CD4-positive, alpha-beta T cell treated with Interleukin-6 for 4 hours (primary cell): ENCODE data around the gene SDK2.

Experiments used
- DNase-seq: peaks from one replicate; pipeline ENCODE4 v3.0.0-alpha.2; 2020; ENCODE audit warnings: mixed read lengths

Gene SDK2

DNA sequence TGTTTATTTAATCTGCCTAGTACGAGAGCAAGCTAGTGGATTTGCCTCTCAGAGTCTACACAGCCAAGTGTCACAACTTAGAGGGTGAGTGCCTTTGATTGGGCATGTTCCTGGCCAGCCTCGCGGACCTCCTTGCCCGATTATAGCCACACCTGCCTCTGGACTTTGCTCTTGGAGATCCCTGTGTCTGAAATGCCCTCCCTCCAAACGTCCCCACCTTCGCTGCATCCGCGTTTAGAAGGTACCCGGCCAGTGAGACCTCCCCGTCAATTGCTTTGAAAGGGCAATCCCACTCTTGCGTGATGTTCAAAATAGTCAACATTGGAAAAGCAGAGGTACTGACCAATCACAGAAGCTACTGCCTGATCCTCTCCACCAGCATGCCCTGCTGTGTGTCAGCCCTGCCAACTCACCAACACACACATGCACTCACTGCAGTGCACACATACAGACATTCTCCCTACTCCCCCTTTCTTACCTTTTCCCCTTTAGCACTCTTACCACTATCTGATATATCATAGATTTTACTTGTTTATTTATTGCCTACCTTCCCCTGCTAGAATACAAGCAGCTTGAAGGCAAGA, 6.5 kb upstream of the SDK2 start:
- no peak for DNase-seq

- peak; percentile 16 for DNase-seq
Measured at GRCh38 chr17:73650140-73650539, 5.9 kb upstream of the SDK2 start.

DNA sequence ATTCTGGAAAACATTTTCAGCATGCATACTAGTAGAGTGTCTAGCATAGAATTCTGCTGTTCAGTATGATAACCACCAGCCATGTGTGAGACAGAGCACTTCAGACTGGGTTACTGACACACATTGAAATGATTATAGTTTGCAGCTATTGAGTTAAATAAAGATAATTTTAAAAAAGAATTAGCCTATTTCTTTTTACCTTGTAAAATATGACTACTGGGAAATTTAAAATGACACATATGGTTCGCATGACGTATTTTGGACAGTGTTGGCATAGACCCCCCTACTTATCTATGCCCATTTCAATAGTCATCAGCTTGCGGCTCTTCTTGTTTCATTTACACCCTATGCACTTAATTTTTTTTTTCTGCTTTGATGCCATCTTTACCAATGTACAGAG, 4.7 kb upstream of the SDK2 start:
- no peak for DNase-seq

DNA sequence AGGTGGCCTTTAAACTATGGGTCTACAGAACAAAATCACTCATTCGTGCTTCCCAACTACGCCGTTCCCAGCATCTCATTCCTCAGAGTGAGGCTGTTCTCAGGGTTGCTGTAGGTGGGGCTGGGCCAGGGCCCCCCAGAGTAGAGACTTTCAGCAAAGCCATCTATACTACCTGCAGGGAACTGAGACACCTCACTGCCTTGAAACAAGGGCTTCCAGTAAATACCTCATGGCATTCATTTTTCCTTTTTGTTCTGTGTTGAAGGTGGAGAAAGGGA, 4.2 kb upstream of the SDK2 start:
- DNase-seq = no peak

DNA sequence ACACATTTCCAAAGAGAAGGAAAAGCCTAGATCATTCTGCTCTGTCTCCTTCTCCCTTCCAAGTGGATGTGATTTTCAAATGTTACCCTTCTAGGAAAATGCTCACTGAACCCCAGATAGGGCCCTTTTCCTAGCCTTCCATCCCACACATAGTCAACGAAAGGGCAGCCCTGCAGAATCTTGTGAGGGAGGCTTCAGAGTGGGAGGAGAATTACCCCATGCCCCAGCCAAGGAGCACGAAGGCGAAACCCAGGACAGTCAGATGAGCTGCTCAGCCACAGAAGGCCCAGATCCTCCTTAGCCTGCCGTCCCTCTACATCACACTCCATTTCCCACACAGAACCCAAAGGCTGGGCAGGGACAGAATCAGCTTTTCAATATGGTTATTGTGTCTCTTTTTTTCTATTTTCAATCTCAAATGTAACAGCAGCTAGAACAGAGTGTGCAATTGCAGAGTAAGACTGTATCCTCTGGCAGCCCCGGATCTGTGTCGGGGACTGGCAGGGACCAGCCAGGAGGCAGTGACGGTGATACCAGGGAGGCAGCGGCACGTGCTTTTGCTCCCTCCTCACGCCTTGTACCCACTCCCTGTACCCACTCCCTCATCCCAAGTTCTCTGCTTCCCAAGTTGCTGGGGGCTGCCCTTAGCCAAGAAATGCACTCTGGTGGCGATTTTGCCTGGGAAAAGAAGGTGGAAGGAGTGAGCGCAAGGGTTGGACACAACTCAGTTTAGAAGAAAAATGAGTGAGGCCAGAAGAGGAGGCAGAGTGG, 3.7 kb upstream of the SDK2 start:
- no peak for DNase-seq

- DNase-seq = no peak
Measured at GRCh38 chr17:73647301-73647695, 3.1 kb upstream of the SDK2 start.

DNA sequence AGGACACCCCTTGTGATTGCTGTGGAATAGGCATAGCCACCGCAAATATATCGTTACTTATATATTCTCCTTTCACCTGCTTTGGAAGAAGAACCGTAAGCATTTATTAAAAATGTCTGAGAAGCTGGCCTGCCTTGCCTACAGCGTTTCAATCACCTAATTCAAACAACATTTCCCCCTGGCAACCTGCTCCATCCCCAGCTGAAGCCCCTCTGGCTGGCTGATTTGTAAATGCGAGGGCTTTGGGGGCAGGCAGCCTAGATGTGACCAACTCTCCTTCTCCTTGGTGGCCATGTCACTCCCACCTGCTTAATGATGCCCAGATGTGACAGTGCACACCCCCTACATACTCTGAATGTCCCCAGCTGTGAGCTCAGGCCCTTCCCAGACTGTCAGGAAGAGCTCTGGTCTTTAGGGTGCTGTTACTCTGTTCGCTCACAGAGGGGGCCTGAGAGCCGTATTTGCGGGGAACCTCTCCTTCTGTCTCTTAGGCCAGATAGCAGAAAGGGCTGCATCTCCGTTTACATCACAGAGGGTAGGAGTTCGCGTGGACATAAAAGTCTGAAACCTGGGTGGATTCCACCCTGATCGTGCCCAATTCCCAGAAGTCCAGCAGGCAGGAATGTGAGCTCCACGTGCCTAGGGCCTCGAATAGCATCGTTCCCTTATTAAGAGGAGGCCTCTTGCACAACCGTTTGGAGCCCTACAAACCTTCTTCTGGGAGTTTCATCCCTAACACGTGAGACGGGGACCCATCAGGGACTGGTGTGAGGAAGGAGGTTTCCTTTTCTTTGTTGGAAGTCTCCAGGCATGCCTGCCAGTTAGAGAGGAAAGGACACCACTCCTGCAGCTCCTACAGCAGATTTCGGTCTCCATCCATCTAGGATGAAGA, 2.4 kb upstream of the SDK2 start:
- peak; percentile 16 for DNase-seq

DNA sequence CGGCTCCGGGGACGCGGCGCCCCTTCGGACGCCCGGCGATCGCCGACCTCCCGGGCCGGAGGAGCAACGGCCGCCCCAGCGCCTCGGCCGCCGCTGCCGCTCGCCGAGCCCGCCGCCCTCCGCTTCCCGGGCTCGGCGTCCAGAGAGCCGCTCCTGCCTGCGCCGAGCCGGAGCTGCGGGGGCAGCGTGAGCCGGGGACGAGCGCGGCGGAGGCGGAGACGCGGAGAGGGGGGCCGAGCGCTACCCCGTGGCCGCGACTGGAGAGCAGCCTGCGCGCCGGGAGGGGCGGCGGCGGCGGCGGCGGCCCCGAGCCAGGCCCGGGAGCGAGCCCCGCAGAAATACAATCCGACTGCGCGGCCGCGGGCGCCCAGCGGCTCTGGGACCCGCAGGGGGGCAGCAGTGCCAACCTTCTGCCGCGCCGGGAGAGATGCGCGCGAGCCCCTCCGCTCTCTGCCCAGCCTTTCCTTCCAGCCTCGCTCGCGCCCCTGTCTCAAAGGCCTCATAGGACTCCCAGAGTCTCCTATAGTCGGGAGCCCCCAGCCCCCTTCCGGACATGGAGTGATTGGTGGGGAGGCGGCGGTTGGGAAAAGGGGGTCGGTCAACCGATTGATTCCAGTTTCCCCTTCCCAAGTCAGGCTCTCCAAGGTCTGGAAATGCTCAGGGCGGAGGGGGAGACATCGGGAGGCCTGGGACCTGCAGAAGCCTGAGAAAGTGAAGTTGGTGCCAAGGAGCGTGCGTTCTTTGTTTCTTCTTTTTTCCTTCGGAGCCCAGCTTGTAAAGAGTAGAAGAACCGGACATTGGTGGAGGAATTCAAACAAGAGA, 1.0 kb upstream of the SDK2 start:
- DNase-seq = peak; percentile 57

DNA sequence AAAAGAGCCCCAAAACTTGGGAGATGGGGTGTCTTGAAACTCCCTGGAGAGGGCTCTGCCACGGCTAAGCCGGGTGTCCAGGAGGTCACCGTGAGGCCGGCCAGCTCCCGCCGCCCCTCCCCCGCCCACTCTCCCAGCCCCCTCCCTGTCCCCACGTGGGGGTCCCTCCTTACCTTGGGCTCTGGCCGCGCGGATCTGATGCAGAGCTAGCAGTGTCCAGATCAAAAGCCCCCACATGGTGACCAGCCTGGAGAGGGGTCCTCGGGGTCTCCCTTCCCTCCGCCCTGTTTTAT, 447 bp downstream of the SDK2 start:
- no peak for DNase-seq

DNA sequence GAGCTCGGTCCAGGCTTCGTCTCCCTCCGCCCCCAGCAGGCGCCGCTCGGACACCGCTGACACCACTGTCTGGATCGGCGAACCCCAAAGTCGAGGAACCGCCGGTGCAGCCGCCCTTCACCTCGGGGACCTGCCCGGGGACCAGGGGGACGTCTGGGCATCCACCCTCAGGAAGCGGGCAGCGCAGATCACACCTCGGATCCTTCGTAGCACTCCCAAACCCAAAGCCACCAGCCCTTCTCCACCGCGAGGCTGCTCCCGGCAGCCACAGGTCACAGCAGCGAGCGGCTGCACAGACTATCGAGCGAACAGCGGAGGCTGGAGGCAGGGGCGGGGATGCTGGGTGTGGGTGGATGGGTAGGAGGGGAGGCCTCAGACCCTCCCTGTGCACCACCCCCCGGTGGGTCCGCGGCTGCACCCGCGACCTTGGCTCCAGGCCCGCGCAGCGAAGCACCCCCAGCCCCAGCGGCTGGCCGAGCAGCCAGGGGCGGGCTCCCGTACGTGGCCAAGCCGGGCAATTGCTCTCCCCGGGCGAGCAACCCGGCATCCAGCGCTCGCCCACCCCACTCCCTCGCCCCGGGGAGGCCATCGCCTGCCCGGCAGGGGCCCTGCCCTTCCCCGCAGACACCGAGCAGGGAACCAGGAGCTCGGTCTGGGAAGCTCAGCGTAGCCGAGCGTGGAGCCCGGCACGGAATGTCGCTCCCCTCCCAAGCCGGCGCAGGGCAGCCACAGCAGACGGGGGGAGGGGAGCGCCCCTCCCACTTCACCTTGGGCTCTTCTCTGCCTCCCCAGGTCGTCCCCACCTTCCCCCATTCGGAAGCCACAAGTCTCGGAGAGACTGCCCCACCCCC, 1.0 kb downstream of the SDK2 start:
- peak; percentile 32 for DNase-seq

DNA sequence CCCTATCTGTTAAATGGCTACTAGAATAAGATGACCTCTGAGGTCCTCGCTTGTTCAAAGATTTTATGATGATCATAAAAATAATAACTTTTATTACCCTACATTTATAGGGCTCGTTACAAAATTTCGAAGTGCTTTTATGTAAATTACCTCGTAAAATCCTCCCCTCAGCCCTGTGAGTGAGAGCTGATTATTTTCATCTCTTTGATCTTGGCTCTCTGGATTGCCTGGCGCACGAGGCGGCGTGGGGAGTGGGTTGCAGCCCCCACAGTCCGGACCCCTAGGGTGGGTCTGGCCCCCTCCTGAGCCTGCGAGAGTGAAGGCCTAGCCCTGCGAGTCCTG, 1.6 kb downstream of the SDK2 start:
- no peak for DNase-seq

GRCh38 chr17:73641826-73642600, 2.2 kb downstream of the SDK2 start:
- peak; percentile 10 for DNase-seq

DNA sequence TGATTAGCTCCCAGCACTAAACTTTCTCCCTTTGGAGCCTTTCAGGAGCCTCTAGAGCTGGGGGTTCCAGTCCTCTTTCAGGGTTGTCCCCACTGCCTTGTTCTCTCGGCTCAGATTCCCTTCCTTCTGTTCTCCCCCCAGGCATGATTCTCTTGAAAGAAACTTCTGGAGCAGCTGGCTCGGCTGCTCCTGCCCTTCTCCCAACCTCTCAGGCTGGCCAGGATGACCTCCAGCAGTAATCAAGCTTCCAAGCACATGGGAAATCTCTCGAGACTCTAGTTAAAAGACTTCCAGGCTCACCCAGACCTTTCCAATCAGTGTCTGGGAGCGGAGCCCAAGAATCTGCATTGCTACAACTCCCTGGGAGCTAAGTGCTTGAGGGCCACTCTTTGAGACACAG, 3.6 kb downstream of the SDK2 start:
- DNase-seq = no peak

GRCh38 chr17:73639932-73640331, 4.3 kb downstream of the SDK2 start:
- no peak for DNase-seq

DNA sequence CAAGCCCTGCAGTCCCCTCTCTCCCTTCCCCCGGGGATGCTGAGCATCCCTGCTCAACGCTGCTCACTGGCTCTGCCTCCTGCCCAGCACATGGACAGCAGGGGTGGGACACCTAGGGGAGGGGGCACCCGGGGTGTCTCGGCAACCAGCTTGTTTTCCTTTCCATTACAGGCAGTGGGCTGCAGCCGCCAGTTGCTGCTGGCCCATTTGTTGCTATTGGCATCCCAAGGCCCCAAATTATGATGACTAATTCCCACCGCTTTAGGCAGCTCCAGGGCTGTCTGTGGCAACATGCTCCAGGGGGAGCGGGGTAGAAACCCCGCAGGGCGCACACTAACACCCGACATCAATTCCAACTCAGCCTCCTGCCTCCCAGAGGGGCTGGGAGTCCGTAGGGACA, 4.9 kb downstream of the SDK2 start:
- no peak for DNase-seq

DNA sequence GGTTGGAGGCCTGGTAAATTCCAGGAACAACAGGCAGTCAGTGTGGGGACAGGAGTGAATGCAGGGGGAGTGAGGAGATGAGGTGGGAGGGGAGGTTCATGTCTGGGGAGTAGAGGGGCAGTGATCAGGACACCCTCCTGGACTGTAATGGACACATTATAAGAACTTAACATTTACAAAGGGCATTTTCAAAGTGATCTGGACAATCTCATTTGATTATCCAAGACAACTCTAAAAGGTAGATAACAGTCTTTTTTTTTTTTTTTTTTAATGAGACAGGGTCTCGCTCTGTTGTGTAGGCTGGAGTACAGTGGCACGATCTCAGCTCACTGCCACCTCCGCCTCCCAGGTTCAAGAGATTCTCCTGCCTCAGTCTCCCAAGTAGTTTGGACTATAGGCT, 5.7 kb downstream of the SDK2 start:
- no peak for DNase-seq

- DNase-seq = no peak
Measured at GRCh38 chr17:73637866-73638265, 6.4 kb downstream of the SDK2 start.

GRCh38 chr17:73635101-73635817, 9.0 kb downstream of the SDK2 start:
- no peak for DNase-seq

DNA sequence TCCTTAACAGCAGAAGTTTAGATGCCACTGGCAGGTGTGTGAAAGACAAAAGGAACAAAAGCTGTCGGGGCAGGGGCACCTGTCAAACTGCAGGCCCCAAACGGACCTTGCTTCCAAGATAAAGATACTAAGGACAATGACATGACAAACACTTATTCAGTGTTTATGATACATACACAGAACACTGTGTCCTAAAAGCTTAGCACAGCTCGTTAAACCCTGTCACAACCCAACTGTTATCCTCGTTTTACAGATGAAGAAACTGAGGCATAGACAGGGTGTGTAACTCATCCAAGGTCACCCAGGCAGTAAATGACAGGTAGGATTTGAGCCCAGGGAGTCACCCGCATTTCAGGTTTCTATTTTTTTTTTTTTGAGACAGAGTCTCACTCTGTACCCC, 9.6 kb downstream of the SDK2 start:
- DNase-seq = no peak

DNA sequence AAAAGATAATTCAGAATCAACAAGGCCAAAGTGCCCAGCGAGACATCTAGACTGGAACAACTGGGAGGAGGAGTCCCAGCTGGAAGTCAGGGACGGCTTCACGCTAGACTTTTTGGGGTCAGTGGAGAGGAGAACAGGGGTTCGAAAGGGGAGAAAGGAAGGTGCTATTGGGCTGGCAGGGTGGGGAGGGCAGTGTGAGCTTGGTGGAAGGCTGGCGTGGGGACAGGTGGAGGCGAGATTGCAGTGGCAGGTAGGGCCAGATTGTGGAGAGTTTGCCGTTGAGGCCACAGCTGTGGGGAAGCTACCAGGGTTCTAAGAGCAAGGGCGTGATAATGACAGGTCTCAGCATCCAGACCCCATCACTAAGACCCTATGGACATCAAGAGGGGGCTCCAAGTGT, 10.5 kb downstream of the SDK2 start:
- no peak for DNase-seq

DNA sequence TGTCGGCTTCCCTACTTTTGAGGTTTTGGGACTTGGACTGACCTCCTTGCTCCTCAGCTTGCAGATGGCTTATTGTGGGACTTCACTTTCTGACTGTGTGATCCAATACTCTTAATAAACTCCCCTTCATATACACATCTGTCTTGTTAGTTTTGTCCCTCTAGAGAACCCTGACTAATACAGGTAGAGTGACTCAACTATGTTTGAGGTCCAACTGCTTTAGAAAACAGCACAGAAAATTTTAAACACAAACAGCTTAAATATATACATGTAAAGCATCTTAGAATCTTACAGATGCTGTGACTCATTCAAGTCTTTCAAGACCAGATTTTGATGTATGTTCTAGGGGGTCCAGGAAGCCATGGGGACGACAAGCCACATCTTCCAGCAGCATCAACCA, 11.7 kb downstream of the SDK2 start:
- no peak for DNase-seq
